Measurements from ENCODE around the gene TSC22D2.
"Not testable (repeated sequence)": the region's sequence is repeated elsewhere in the genome, so short reads cannot be mapped to it uniquely, and the experiment has no call there.

The TSC22D2 gene

GRCh38 chr3:150449169-150449721 lies 41.1 kb downstream of the TSC22D2 start:
- no peak for DNase-seq

- DNase-seq = peak; percentile 74 to 77
These were observed 42.8 kb downstream of the TSC22D2 start for GRCh38 chr3:150450916-150451315.

GRCh38 chr3:150451329-150452048 lies 43.4 kb downstream of the TSC22D2 start:
- DNase-seq = peak; percentile 39 to 57

- no peak for DNase-seq
These were observed 45.3 kb downstream of the TSC22D2 start for GRCh38 chr3:150453353-150453752.

- DNase-seq = no peak
These were observed 46.0 kb downstream of the TSC22D2 start for GRCh38 chr3:150454085-150454484.

- DNase-seq = no peak
These were observed 46.5 kb downstream of the TSC22D2 start for GRCh38 chr3:150454622-150455021.

- no peak for DNase-seq
These were observed 47.2 kb downstream of the TSC22D2 start for GRCh38 chr3:150455341-150455740.

- DNase-seq = no peak
These were observed 49.9 kb downstream of the TSC22D2 start for GRCh38 chr3:150458001-150458400.

- DNase-seq = no peak
These were observed 52.4 kb downstream of the TSC22D2 start for GRCh38 chr3:150460484-150460883.

GRCh38 chr3:150461399-150461798 lies 53.3 kb downstream of the TSC22D2 start:
- DNase-seq = no peak

GRCh38 chr3:150462108-150462507 lies 54.0 kb downstream of the TSC22D2 start:
- no peak for DNase-seq

GRCh38 chr3:150464684-150465083 lies 56.6 kb downstream of the TSC22D2 start:
- no peak for DNase-seq

GRCh38 chr3:150467381-150467780 lies 59.3 kb downstream of the TSC22D2 start:
- DNase-seq = no peak

GRCh38 chr3:150469031-150469930 lies 61.2 kb downstream of the TSC22D2 start:
- peak; percentile 8 to 29 for DNase-seq

GRCh38 chr3:150469931-150470740 lies 62.0 kb downstream of the TSC22D2 start:
- DNase-seq = no peak

GRCh38 chr3:150472421-150472820 lies 64.3 kb downstream of the TSC22D2 start:
- DNase-seq = no peak

- not testable (repeated sequence) for DNase-seq
These were observed 65.1 kb downstream of the TSC22D2 start for GRCh38 chr3:150473161-150473560.

- DNase-seq = no peak
These were observed 71.3 kb downstream of the TSC22D2 start for GRCh38 chr3:150479370-150479769.

- DNase-seq = no peak
These were observed 72.8 kb downstream of the TSC22D2 start for GRCh38 chr3:150480877-150481276.

- DNase-seq = no peak
These were observed 75.1 kb downstream of the TSC22D2 start for GRCh38 chr3:150483226-150483625.

GRCh38 chr3:150484410-150484809 lies 76.3 kb downstream of the TSC22D2 start:
- DNase-seq = no peak

GRCh38 chr3:150488867-150489266 lies 80.8 kb downstream of the TSC22D2 start:
- DNase-seq = no peak
